ENCODE results near the gene ANGPTL8. TPM values are rescaled to one million over a fixed set of nuclear protein-coding genes. Genes with fewer than 3 reads are reported as not detected.
A peak's percentile ranks its signal among the peaks of the same experiment; 100 is the strongest.

The ANGPTL8 gene
- total and polyA plus RNA-seq, 2 donors: 0.16 TPM; not detected in 1

GRCh38 chr19:11202488-11203193 is 36.8 kb upstream of the ANGPTL8 start:
- DNase-seq (ENCODE audit: low read depth in 6 of 9, low spot score in 9 of 9): no peak
- peaks cover 3 to 8% of the 10 kb centered on the region in 2 donors for H3K4me1 ChIP-seq (ENCODE audit: control insufficient read depth in 2 of 2, insufficient read depth in 2 of 2, low read length in 2 of 2)
- no peaks in the 10 kb centered on the region for H3K36me3 ChIP-seq (ENCODE audit: control insufficient read depth in 2 of 2, insufficient read depth in 2 of 2, low read length in 1 of 2)
- peaks cover 0 to 8% of the 10 kb centered on the region in 2 donors for H3K27me3 ChIP-seq (ENCODE audit: control insufficient read depth in 2 of 2, insufficient read depth in 1 of 2, low read length in 1 of 2)
- WGBS: 88% methylated on average over 20 of the region's 20 CpGs
- peak overlapping the region; percentile 40 to 43 for H3K27ac ChIP-seq (ENCODE audit: low read depth in 1 of 2, low read length in 1 of 2)
- no peak overlapping the region for H3K4me3 ChIP-seq (ENCODE audit: low read length in 2 of 2)
- no peaks in the 10 kb centered on the region for H3K9me3 ChIP-seq (ENCODE audit: control insufficient read depth in 2 of 2, insufficient read depth in 1 of 2, low read length in 1 of 2)

- peak in 5 of 9 donors; percentile 15 to 45 (median 36) for DNase-seq (ENCODE audit: low read depth in 6 of 9, low spot score in 9 of 9)
- no peak overlapping the region for H3K4me3 ChIP-seq (ENCODE audit: low read length in 2 of 2)
- H3K4me1 ChIP-seq (ENCODE audit: control insufficient read depth in 2 of 2, insufficient read depth in 2 of 2, low read length in 2 of 2): peaks cover 0 to 3% of the 10 kb centered on the region in 2 donors
- peak overlapping the region in 1 of 2 donors; percentile 40 for H3K27ac ChIP-seq (ENCODE audit: low read depth in 1 of 2, low read length in 1 of 2)
- H3K36me3 ChIP-seq (ENCODE audit: control insufficient read depth in 2 of 2, insufficient read depth in 2 of 2, low read length in 1 of 2): no peaks in the 10 kb centered on the region
- peaks cover 0 to 3% of the 10 kb centered on the region in 2 donors for H3K27me3 ChIP-seq (ENCODE audit: control insufficient read depth in 2 of 2, insufficient read depth in 1 of 2, low read length in 1 of 2)
- H3K9me3 ChIP-seq (ENCODE audit: control insufficient read depth in 2 of 2, insufficient read depth in 1 of 2, low read length in 1 of 2): no peaks in the 10 kb centered on the region
- WGBS: 69% methylated on average over 17 of the region's 17 CpGs
These were observed 36.0 kb upstream of the ANGPTL8 start for GRCh38 chr19:11203194-11204075.

GRCh38 chr19:11204076-11204602 is 35.3 kb upstream of the ANGPTL8 start:
- Histone ChIP-seq H3K36me3 (ENCODE audit: control insufficient read depth in 2 of 2, insufficient read depth in 2 of 2, low read length in 1 of 2) (no peaks in the 10 kb centered on the region), H3K9me3 (ENCODE audit: control insufficient read depth in 2 of 2, insufficient read depth in 1 of 2, low read length in 1 of 2) (no peaks in the 10 kb centered on the region), H3K27me3 (ENCODE audit: control insufficient read depth in 2 of 2, insufficient read depth in 1 of 2, low read length in 1 of 2) (peaks cover 0 to 3% of the 10 kb centered on the region in 2 donors), H3K4me1 (ENCODE audit: control insufficient read depth in 2 of 2, insufficient read depth in 2 of 2, low read length in 2 of 2) (peaks cover 0 to 3% of the 10 kb centered on the region in 2 donors), H3K27ac (ENCODE audit: low read depth in 1 of 2, low read length in 1 of 2) (no peak overlapping the region), H3K4me3 (ENCODE audit: low read length in 2 of 2) (no peak overlapping the region)
- WGBS: 91% methylated on average over 9 of the region's 9 CpGs
- DNase-seq (ENCODE audit: low read depth in 6 of 9, low spot score in 9 of 9): no peak

GRCh38 chr19:11204943-11205349 is 34.5 kb upstream of the ANGPTL8 start:
- no peaks in the 10 kb centered on the region for H3K27me3 ChIP-seq (ENCODE audit: control insufficient read depth in 2 of 2, insufficient read depth in 1 of 2, low read length in 1 of 2)
- peaks cover 0 to 3% of the 10 kb centered on the region in 2 donors for H3K4me1 ChIP-seq (ENCODE audit: control insufficient read depth in 2 of 2, insufficient read depth in 2 of 2, low read length in 2 of 2)
- DNase-seq (ENCODE audit: low read depth in 6 of 9, low spot score in 9 of 9): no peak
- H3K27ac ChIP-seq (ENCODE audit: low read depth in 1 of 2, low read length in 1 of 2): no peak overlapping the region
- H3K9me3 ChIP-seq (ENCODE audit: control insufficient read depth in 2 of 2, insufficient read depth in 1 of 2, low read length in 1 of 2): peaks cover 0 to 4% of the 10 kb centered on the region in 2 donors
- H3K36me3 ChIP-seq (ENCODE audit: control insufficient read depth in 2 of 2, insufficient read depth in 2 of 2, low read length in 1 of 2): no peaks in the 10 kb centered on the region
- 9% methylated on average over 5 of the region's 5 CpGs for WGBS
- no peak overlapping the region for H3K4me3 ChIP-seq (ENCODE audit: low read length in 2 of 2)

- peaks cover 0 to 3% of the 10 kb centered on the region in 2 donors for H3K4me1 ChIP-seq (ENCODE audit: control insufficient read depth in 2 of 2, insufficient read depth in 2 of 2, low read length in 2 of 2)
- H3K9me3 ChIP-seq (ENCODE audit: control insufficient read depth in 2 of 2, insufficient read depth in 1 of 2, low read length in 1 of 2): peaks cover 0 to 10% of the 10 kb centered on the region in 2 donors
- no peak overlapping the region for H3K27ac ChIP-seq (ENCODE audit: low read depth in 1 of 2, low read length in 1 of 2)
- no peak for DNase-seq (ENCODE audit: low read depth in 6 of 9, low spot score in 9 of 9)
- H3K27me3 ChIP-seq (ENCODE audit: control insufficient read depth in 2 of 2, insufficient read depth in 1 of 2, low read length in 1 of 2): no peaks in the 10 kb centered on the region
- no peaks in the 10 kb centered on the region for H3K36me3 ChIP-seq (ENCODE audit: control insufficient read depth in 2 of 2, insufficient read depth in 2 of 2, low read length in 1 of 2)
- WGBS: 85% methylated on average over 9 of the region's 9 CpGs
- no peak overlapping the region for H3K4me3 ChIP-seq (ENCODE audit: low read length in 2 of 2)
These were observed 33.4 kb upstream of the ANGPTL8 start for GRCh38 chr19:11205939-11206570.

- WGBS: 97% methylated on average over 38 of the region's 38 CpGs
- H3K27me3 ChIP-seq (ENCODE audit: control insufficient read depth in 2 of 2, insufficient read depth in 1 of 2, low read length in 1 of 2): no peaks in the 10 kb centered on the region
- no peak overlapping the region for H3K27ac ChIP-seq (ENCODE audit: low read depth in 1 of 2, low read length in 1 of 2)
- H3K4me1 ChIP-seq (ENCODE audit: control insufficient read depth in 2 of 2, insufficient read depth in 2 of 2, low read length in 2 of 2): no peaks in the 10 kb centered on the region
- no peak overlapping the region for H3K4me3 ChIP-seq (ENCODE audit: low read length in 2 of 2)
- no peaks in the 10 kb centered on the region for H3K36me3 ChIP-seq (ENCODE audit: control insufficient read depth in 2 of 2, insufficient read depth in 2 of 2, low read length in 1 of 2)
- peaks cover 0 to 10% of the 10 kb centered on the region in 2 donors for H3K9me3 ChIP-seq (ENCODE audit: control insufficient read depth in 2 of 2, insufficient read depth in 1 of 2, low read length in 1 of 2)
- DNase-seq (ENCODE audit: low read depth in 6 of 9, low spot score in 9 of 9): no peak
These were observed 30.6 kb upstream of the ANGPTL8 start for GRCh38 chr19:11208561-11209471.

- Histone ChIP-seq H3K27ac (ENCODE audit: low read depth in 1 of 2, low read length in 1 of 2) (no peak overlapping the region), H3K9me3 (ENCODE audit: control insufficient read depth in 2 of 2, insufficient read depth in 1 of 2, low read length in 1 of 2) (peaks cover 0 to 10% of the 10 kb centered on the region in 2 donors), H3K36me3 (ENCODE audit: control insufficient read depth in 2 of 2, insufficient read depth in 2 of 2, low read length in 1 of 2) (no peaks in the 10 kb centered on the region), H3K27me3 (ENCODE audit: control insufficient read depth in 2 of 2, insufficient read depth in 1 of 2, low read length in 1 of 2) (no peaks in the 10 kb centered on the region), H3K4me3 (ENCODE audit: low read length in 2 of 2) (no peak overlapping the region), H3K4me1 (ENCODE audit: control insufficient read depth in 2 of 2, insufficient read depth in 2 of 2, low read length in 2 of 2) (no peaks in the 10 kb centered on the region)
- 89% methylated on average over 2 of the region's 2 CpGs for WGBS
- DNase-seq (ENCODE audit: low read depth in 6 of 9, low spot score in 9 of 9): no peak
These were observed 29.4 kb upstream of the ANGPTL8 start for GRCh38 chr19:11209839-11210655.

GRCh38 chr19:11210656-11210928 is 28.8 kb upstream of the ANGPTL8 start:
- no peak for DNase-seq (ENCODE audit: low read depth in 6 of 9, low spot score in 9 of 9)
- WGBS: 100% methylated on average over 1 of the region's 1 CpG
- Histone ChIP-seq H3K4me1 (ENCODE audit: control insufficient read depth in 2 of 2, insufficient read depth in 2 of 2, low read length in 2 of 2) (no peaks in the 10 kb centered on the region), H3K27me3 (ENCODE audit: control insufficient read depth in 2 of 2, insufficient read depth in 1 of 2, low read length in 1 of 2) (no peaks in the 10 kb centered on the region), H3K4me3 (ENCODE audit: low read length in 2 of 2) (no peak overlapping the region), H3K36me3 (ENCODE audit: control insufficient read depth in 2 of 2, insufficient read depth in 2 of 2, low read length in 1 of 2) (no peaks in the 10 kb centered on the region), H3K9me3 (ENCODE audit: control insufficient read depth in 2 of 2, insufficient read depth in 1 of 2, low read length in 1 of 2) (peaks cover 0 to 10% of the 10 kb centered on the region in 2 donors), H3K27ac (ENCODE audit: low read depth in 1 of 2, low read length in 1 of 2) (no peak overlapping the region)

Data from thymus (tissue), 11 donors.